Sigmoid colon (tissue), 7 donors: ENCODE measurements around the gene FSTL1. TPM values are rescaled to one million over a fixed set of nuclear protein-coding genes. Genes with fewer than 3 reads are reported as not detected.
A peak's percentile ranks its signal among the peaks of the same experiment; 100 is the strongest.

Experiments
- DNase-seq: peaks from one replicate; pipeline ENCODE4 v3.0.0-alpha.2; 2019
- H3K27ac ChIP-seq, 4 donors: fragments of 200-600 bp; sonication (generic); one replicate each; pipeline ENCODE4 v1.5.1; 2016 to 2019; ENCODE audit warnings: mild to moderate bottlenecking in 1 of 4
- H3K27me3 ChIP-seq, 3 donors: fragments of 200-600 bp; sonication (generic); one replicate each; pipeline ENCODE4 v1.5.1; 2019; ENCODE audit warnings: mild to moderate bottlenecking in 1 of 3
- H3K36me3 ChIP-seq, 4 donors: fragments of 200-600 bp; sonication (generic); one replicate each; pipeline ENCODE4 v1.5.1; 2016 to 2019
- H3K4me1 ChIP-seq, 4 donors: fragments of 200-600 bp; sonication (generic); one replicate each; pipeline ENCODE4 v1.5.1; 2017 to 2019
- H3K4me3 ChIP-seq, 4 donors: fragments of 200-600 bp; sonication (generic); one replicate each; pipeline ENCODE4 v1.5.1; 2017 to 2019; ENCODE audit warnings: mild to moderate bottlenecking in 2 of 4, moderate library complexity in 1 of 4
- H3K9me3 ChIP-seq, 4 donors: fragments of 200-600 bp in 3 of 4; sonication (generic) in 3 of 4; one replicate each; pipeline versions ENCODE4 v1.5.1 to v1.6.1; 2013 to 2019
- EP300 ChIP-seq, 4 donors: sonication (generic); formaldehyde crosslinking; IDR thresholded peaks; one replicate each; pipeline ENCODE4 v1.6.1; 2017; ENCODE audit warnings: antibody characterized with exemption in 4 of 4
- POLR2A ChIP-seq, 2 donors: fragments of 450-650 bp; IDR thresholded peaks; one replicate each; pipeline ENCODE4 v1.6.1; 2016; ENCODE audit warnings: antibody characterized with exemption in 2 of 2, mild to moderate bottlenecking in 2 of 2, moderate library complexity in 2 of 2
- POLR2AphosphoS5 ChIP-seq, 4 donors: sonication (generic); formaldehyde crosslinking; IDR thresholded peaks; one replicate each; pipeline ENCODE4 v1.6.1; 2017; ENCODE audit warnings: antibody characterized with exemption in 4 of 4
- WGBS, 2 donors: extraction: QIAGEN DNeasy Blood & Tissue Kit; methylation state at CpG; one replicate each; pipeline ENCODE4 v1.1.7; 2013; 5-methylcytosine and 5-hydroxymethylcytosine counted together
- intact Hi-C: fragments of 100-400 bp; cut with DNase I; formaldehyde crosslinking; loops from one replicate; pipeline ENCODE4 v1.15.1; 2023
- polyA plus RNA-seq, 3 donors: library from polyadenylated mRNA; stranded (reverse); fragments of 200-250 nt; gene quantifications; one replicate each; pipeline ENCODE4 v1.2.3, GENCODE V29; 2013
- total RNA-seq, 4 donors: library from RNA; depleted of rRNA; stranded (reverse); fragments of >200 nt; gene quantifications; one replicate each; pipeline ENCODE4 v1.1.0, GENCODE V29; 2016
- TF ChIP-seq, protein P1 (sequence below), 4 experiments: fragments of 450-650 bp in 3 of 4; fragments of 200-600 bp in 1 of 4; IDR thresholded peaks; one replicate each; pipeline ENCODE4 v1.5.1; 2016 to 2019; ENCODE audit warnings: antibody characterized with exemption in 4 of 4, mild to moderate bottlenecking in 3 of 4, moderate library complexity in 2 of 4
- donor health status: healthy with polysubstance abuse.
- donor health status: Bipolar disorder and iron deficiency.
- donor health status: healthy.

Gene FSTL1
- total and polyA plus RNA-seq, 7 donors, result 8.1 to 653 (median 266) TPM

DNA sequence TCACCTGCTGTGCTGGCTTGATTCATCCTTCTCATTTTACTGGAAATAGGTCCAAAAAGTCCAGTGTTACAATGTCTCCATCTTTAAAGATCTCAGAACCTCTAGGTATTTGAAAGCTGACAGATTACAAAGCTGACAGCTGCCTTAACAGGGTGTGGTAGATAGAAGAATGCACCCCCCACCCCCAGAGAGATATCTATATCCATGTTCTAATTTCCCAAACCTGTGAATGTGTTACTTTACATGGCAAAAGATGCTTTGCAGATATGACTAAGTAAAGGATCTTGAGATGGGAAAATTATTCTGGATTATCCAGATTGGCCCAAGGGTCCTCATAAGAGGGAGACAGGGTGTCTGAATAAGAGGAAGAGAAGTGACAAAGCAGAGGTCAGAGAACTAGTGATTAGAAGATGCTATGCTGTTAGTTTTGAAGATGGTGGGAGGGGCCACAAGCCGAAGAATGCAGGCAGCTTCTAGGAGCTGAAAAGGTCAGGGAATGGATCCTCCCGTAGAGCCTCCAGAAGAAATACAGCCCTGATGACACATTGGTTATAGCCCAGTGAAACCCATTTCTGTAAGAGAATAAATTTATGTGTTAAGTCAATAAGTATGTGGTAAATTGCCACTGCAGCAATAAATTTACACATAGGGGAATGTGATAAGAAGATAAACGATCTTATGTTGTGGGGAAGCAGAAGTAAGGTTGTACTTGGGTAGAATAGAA, 21.5 kb upstream of the FSTL1 start:
- no peaks in the 10 kb centered on the region for H3K9me3 ChIP-seq
- TF ChIP-seq POLR2A (IDR thresholded peaks at IDR 0.05) (no peak), EP300 (IDR thresholded peaks at IDR 0.05) (no peak), POLR2AphosphoS5 (IDR thresholded peaks at IDR 0.05) (no peak)
- TF ChIP-seq, protein P1, sequence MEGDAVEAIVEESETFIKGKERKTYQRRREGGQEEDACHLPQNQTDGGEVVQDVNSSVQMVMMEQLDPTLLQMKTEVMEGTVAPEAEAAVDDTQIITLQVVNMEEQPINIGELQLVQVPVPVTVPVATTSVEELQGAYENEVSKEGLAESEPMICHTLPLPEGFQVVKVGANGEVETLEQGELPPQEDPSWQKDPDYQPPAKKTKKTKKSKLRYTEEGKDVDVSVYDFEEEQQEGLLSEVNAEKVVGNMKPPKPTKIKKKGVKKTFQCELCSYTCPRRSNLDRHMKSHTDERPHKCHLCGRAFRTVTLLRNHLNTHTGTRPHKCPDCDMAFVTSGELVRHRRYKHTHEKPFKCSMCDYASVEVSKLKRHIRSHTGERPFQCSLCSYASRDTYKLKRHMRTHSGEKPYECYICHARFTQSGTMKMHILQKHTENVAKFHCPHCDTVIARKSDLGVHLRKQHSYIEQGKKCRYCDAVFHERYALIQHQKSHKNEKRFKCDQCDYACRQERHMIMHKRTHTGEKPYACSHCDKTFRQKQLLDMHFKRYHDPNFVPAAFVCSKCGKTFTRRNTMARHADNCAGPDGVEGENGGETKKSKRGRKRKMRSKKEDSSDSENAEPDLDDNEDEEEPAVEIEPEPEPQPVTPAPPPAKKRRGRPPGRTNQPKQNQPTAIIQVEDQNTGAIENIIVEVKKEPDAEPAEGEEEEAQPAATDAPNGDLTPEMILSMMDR (IDR thresholded peaks at IDR 0.05), result no peak
- intact Hi-C loops, result no loop called here
- WGBS, 2 donors, result 56 to 73% methylated on average over 3 of the region's 3 CpGs
- no peaks in the 10 kb centered on the region for H3K36me3 ChIP-seq
- H3K27ac ChIP-seq, result no peak overlapping the region
- H3K4me3 ChIP-seq, result no peak overlapping the region
- no peak for DNase-seq
- H3K27me3 ChIP-seq, result no peaks in the 10 kb centered on the region
- H3K4me1 ChIP-seq, result peaks cover 0 to 58% (median 25%) of the 10 kb centered on the region in 4 donors

GRCh38 chr3:120471643-120472042, 20.9 kb upstream of the FSTL1 start:
- no peak for DNase-seq
- peak overlapping the region in 2 of 4 donors; percentile 56 to 69 for H3K27ac ChIP-seq
- TF ChIP-seq EP300 (IDR thresholded peaks at IDR 0.05) (no peak), POLR2AphosphoS5 (IDR thresholded peaks at IDR 0.05) (no peak), POLR2A (IDR thresholded peaks at IDR 0.05) (no peak)
- TF ChIP-seq, protein P1 (IDR thresholded peaks at IDR 0.05), result no peak
- H3K4me1 ChIP-seq, result peaks cover 0 to 52% (median 25%) of the 10 kb centered on the region in 4 donors
- no peak overlapping the region for H3K4me3 ChIP-seq
- no peaks in the 10 kb centered on the region for H3K36me3 ChIP-seq
- H3K9me3 ChIP-seq, result no peaks in the 10 kb centered on the region
- intact Hi-C loops, result no loop called here
- 90 to 91% methylated on average over 3 of the region's 3 CpGs for WGBS, 2 donors
- H3K27me3 ChIP-seq, result no peaks in the 10 kb centered on the region

DNA sequence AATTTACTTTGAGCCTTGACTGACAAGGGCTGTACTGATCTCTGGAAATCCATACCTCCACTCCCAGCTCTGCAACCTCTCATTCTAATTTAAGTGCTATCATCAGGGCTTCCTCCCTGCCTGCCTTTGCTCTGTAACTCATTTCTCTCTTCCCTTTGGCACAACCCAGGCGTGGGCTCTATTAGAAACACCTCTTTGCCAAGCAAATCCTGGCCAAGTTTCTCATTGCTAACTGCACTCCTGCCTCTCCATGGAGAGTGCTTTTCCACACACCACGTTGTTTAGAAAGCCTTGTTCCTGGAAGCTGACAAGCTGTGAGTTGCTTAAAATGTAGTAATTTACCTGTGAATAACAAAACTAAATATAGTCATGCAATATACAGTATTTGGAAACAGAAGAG, 20.1 kb upstream of the FSTL1 start:
- intact Hi-C loops, result no loop called here
- 25 to 51% methylated on average over 2 of the region's 2 CpGs for WGBS, 2 donors
- H3K4me1 ChIP-seq, result peaks cover 0 to 45% (median 25%) of the 10 kb centered on the region in 4 donors
- no peaks in the 10 kb centered on the region for H3K27me3 ChIP-seq
- TF ChIP-seq POLR2AphosphoS5 (IDR thresholded peaks at IDR 0.05) (peak in 3 of 4 donors; percentile 53 to 63 (median 63)), POLR2A (IDR thresholded peaks at IDR 0.05) (no peak)
- peak overlapping the region; percentile 52 to 69 (median 54) for H3K27ac ChIP-seq
- no peaks in the 10 kb centered on the region for H3K9me3 ChIP-seq
- DNase-seq, result peak; percentile 68
- H3K36me3 ChIP-seq, result no peaks in the 10 kb centered on the region
- no peak overlapping the region for H3K4me3 ChIP-seq

DNA sequence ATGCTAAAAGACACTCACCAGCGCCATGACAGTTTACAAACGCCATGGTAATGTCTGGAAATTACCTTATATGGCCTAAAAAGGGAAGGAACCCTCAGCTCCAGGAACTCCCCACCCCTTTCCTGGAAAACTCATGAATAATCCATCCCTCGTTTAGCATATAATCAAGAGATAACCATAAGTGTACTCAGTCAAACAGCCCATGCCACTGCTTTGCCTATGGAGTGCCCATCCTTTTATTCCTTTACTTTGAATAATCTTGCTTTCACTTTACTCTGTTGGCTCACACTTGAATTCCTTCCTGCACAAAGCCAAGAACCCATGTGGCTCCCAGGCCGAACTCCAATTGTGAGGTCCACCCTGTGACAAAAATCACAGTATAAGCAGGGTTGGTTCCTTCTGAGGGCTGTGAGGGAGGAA, 19.1 kb upstream of the FSTL1 start:
- no peak for TF ChIP-seq POLR2A (IDR thresholded peaks at IDR 0.05)
- TF ChIP-seq EP300 (IDR thresholded peaks at IDR 0.05), result no peak
- TF ChIP-seq POLR2AphosphoS5 (IDR thresholded peaks at IDR 0.05), result peak in 1 of 4 donors; percentile 26
- TF ChIP-seq, protein P1 (IDR thresholded peaks at IDR 0.05), result no peak
- Histone ChIP-seq H3K36me3 (no peaks in the 10 kb centered on the region), H3K27ac (peak overlapping the region; percentile 52 to 69 (median 54)), H3K27me3 (no peaks in the 10 kb centered on the region), H3K4me3 (no peak overlapping the region), H3K9me3 (no peaks in the 10 kb centered on the region), H3K4me1 (peaks cover 0 to 43% (median 25%) of the 10 kb centered on the region in 4 donors)
- intact Hi-C loops, result no loop called here
- no peak for DNase-seq
- 83 to 85% methylated on average over 4 of the region's 4 CpGs for WGBS, 2 donors

DNA sequence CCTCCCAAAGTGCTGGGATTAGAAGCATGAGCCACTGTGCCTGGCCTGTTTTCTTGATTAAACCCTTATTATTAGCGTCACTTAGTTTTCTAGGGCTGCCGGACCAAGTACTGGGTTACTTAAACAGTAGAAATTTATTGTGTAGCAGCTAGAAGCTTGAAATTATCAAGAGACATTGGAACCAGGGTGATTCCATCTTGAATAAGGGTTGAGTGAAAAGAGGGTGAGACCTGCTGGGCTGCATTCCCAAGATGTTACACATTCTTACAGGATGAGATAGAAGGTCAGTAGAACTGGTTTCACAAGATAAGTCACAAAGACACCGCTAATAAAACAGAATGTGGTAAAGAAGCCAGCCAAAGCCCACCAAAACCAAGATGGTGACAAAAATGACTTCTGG, 18.6 kb upstream of the FSTL1 start:
- no peak overlapping the region for H3K4me3 ChIP-seq
- no peaks in the 10 kb centered on the region for H3K27me3 ChIP-seq
- peaks cover 0 to 40% (median 24%) of the 10 kb centered on the region in 4 donors for H3K4me1 ChIP-seq
- H3K9me3 ChIP-seq, result no peaks in the 10 kb centered on the region
- intact Hi-C loops, result no loop called here
- TF ChIP-seq EP300 (IDR thresholded peaks at IDR 0.05), result no peak
- 93 to 94% methylated on average over 3 of the region's 3 CpGs for WGBS, 2 donors
- H3K36me3 ChIP-seq, result no peaks in the 10 kb centered on the region
- peak overlapping the region in 1 of 4 donors; percentile 69 for H3K27ac ChIP-seq
- no peak for DNase-seq
